ENCODE measurements around the gene AEN.

Gene AEN

GRCh38 chr15:88619796-88620195 lies 1.3 kb upstream of the AEN start:
- ATAC-seq (replicated peaks) = no peak
- H3K36me3 Mint-ChIP-seq = peaks cover 24 to 28% of the 10 kb centered on the region in 2 donors
- no peak for DNase-seq
- H3K4me3 Mint-ChIP-seq = no peak overlapping the region
- no peaks in the 10 kb centered on the region for H3K9me3 Mint-ChIP-seq
- H3K27me3 Mint-ChIP-seq = peaks cover 14 to 28% of the 10 kb centered on the region in 2 donors
- H3K4me1 Mint-ChIP-seq = peaks cover 28 to 30% of the 10 kb centered on the region in 2 donors
- no peak overlapping the region for H3K27ac Mint-ChIP-seq

DNA sequence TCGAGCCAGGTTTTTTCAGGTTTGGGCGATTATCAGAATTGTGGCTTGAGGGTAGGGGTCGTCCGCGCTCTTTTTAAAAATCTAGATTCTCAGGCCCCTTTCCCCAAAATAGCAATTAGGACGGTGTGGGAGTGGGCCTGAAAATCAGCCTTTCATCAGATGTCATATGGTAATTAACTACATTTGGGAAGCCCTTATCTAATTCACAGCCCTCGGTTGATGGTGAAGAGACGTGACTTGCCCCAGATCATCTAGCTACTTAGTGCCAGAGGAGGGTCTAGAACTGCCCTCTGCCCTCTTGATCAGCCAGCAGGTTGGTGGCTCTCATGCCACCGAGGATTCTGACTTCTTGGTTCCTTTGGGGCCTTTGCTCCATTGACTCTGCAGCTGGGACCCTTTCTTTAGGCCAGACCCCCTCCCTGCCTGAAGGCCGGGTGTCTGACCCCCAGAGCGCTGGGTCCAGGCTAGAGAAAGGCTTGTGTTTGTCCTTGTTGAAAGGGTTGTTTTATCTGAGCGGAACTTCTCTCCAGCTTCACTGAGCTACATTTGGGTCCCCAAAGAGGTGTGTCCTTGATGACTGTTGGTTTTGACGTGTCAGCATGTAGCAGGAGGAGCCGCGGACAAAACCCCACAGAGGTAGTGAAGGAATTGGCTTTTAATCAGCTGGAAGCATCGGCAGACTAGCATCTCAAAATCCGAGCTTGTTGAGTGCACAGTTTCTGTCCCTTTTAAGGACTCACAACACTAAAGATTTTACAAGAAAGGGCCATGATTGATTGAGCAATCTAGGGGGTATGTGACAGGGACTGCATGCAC lies 857 bp downstream of the AEN start:
- H3K27me3 Mint-ChIP-seq = peaks cover 5 to 17% of the 10 kb centered on the region in 2 donors
- H3K4me1 Mint-ChIP-seq = peaks cover 27 to 40% of the 10 kb centered on the region in 2 donors
- H3K27ac Mint-ChIP-seq = peak overlapping the region; percentile 99
- H3K4me3 Mint-ChIP-seq = peak overlapping the region; percentile 91 to 96
- H3K36me3 Mint-ChIP-seq = peaks cover 28 to 30% of the 10 kb centered on the region in 2 donors
- no peaks in the 10 kb centered on the region for H3K9me3 Mint-ChIP-seq
- DNase-seq (no peak), ATAC-seq (replicated peaks) (peak; percentile 49 to 50)

DNA sequence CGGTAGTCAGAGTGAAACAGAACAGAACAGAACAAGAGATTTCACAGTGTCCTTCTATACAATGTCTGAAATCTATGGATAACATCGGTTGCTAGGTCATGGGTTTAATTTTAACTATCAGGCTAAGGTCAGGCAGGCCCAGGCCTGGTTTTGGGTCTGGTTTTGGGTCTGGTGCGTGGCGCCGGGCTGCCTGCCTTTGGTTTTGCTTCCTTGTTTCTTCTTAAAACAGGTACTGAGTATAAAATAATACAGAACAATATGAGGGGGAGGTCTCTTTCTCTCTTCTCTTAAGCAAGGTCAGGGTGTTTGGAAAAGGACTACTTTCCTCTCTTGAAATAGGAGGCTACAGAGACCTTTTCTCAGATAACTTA lies 1.4 kb downstream of the AEN start:
- Mint-ChIP-seq H3K4me3 (peak overlapping the region; percentile 91 to 96), H3K36me3 (peaks cover 33 to 34% of the 10 kb centered on the region in 2 donors), H3K4me1 (peaks cover 30 to 45% of the 10 kb centered on the region in 2 donors), H3K9me3 (no peaks in the 10 kb centered on the region), H3K27ac (peak overlapping the region; percentile 99), H3K27me3 (peaks cover 5 to 13% of the 10 kb centered on the region in 2 donors)
- peak; percentile 33 to 35 for ATAC-seq (replicated peaks)
- peak; percentile 47 for DNase-seq

DNA sequence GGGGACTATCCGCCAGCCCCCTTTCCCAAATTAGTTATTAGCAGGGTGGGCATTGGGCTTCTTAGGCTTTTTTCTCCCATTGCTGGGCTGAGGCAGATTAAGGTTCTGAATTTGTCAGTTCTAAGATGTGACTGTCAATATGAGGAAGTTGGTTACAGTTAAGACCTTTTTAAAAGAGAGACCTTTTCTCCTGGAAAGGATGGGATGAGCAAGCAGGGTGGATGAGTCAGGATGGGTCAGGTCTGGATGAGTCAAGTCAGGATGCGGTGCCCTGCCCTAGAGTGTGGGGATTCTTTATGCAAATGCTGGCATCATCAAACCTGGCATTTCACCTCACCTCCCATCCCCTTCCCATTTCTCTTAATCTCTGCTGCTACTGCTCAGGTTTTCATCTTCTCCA lies 1.9 kb downstream of the AEN start:
- Mint-ChIP-seq H3K9me3 (no peaks in the 10 kb centered on the region), H3K27me3 (peaks cover 5 to 9% of the 10 kb centered on the region in 2 donors), H3K4me1 (peaks cover 33 to 50% of the 10 kb centered on the region in 2 donors), H3K27ac (peak overlapping the region; percentile 99), H3K4me3 (peak overlapping the region; percentile 91 to 96), H3K36me3 (peaks cover 38 to 39% of the 10 kb centered on the region in 2 donors)
- ATAC-seq (replicated peaks) = peak; percentile 67
- DNase-seq = peak; percentile 59

DNA sequence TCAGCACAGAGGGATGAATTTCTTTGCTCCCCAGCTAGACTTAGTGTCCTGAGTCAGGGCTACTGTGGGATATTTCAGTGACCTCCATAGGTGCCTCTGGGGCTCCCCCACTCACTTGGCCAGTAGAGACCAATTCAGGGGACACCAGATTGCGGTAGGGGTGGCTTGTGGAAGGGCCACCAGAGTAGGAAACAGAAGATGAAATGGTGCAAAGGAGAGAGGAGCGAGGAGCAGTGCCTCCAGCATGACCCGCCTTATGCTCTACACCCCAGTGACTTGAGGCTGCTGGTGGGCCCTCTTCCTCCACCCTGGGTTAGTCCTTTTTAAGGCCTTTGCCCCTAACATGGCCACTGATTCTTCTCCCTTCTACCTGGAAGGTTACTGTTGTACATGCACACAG lies 2.5 kb downstream of the AEN start:
- peaks cover 35 to 56% of the 10 kb centered on the region in 2 donors for H3K4me1 Mint-ChIP-seq
- H3K36me3 Mint-ChIP-seq = peaks cover 42 to 45% of the 10 kb centered on the region in 2 donors
- peak overlapping the region; percentile 99 for H3K27ac Mint-ChIP-seq

GRCh38 chr15:88624156-88624970 lies 3.2 kb downstream of the AEN start:
- Mint-ChIP-seq H3K27me3 (peaks cover 5 to 7% of the 10 kb centered on the region in 2 donors), H3K36me3 (peaks cover 50 to 52% of the 10 kb centered on the region in 2 donors), H3K4me3 (peak overlapping the region; percentile 91 to 96), H3K4me1 (peaks cover 38 to 63% of the 10 kb centered on the region in 2 donors), H3K27ac (peak overlapping the region; percentile 99), H3K9me3 (no peaks in the 10 kb centered on the region)
- peak; percentile 7 to 17 for ATAC-seq (replicated peaks)
- DNase-seq = peak; percentile 24

More for the DNA sequence above, 2.5 kb downstream of the AEN start:
- no peak for DNase-seq
- peak overlapping the region; percentile 91 to 96 for H3K4me3 Mint-ChIP-seq
- no peak for ATAC-seq (replicated peaks)
- H3K27me3 Mint-ChIP-seq = peaks cover 5 to 7% of the 10 kb centered on the region in 2 donors
- H3K9me3 Mint-ChIP-seq = no peaks in the 10 kb centered on the region

DNA sequence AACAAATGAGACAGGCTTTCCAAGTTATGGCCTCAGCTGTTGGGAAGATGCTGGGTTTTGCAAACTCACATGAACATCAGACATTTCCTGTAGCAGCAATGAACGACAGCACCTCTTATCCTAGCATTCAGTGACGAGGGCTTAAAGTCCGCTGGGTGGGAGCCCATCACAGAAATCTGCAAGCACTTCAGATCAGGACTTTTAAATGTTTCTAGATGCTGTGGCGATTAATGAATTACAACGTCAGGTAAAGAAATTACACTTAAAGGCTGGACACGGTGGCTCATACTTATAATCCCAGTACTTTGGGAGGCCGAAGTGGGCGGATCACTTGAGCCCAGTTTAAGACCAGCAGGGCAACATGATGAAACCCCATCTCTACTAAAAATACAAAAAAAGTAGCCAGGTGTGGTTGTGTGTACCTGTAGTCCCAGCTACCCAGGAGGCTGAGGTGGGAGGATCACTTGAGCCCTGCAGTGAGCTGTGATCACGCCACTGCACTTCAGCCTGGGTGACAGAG lies 3.9 kb downstream of the AEN start:
- Mint-ChIP-seq H3K9me3 (no peaks in the 10 kb centered on the region), H3K27ac (peak overlapping the region; percentile 99), H3K4me1 (peaks cover 45 to 70% of the 10 kb centered on the region in 2 donors), H3K36me3 (peaks cover 56 to 59% of the 10 kb centered on the region in 2 donors), H3K27me3 (peaks cover 0 to under 1% of the 10 kb centered on the region in 2 donors), H3K4me3 (no peak overlapping the region)
- no peak for DNase-seq
- ATAC-seq (replicated peaks) = no peak

GRCh38 chr15:88625943-88626741 lies 5.0 kb downstream of the AEN start:
- no peak for DNase-seq
- no peak overlapping the region for H3K4me3 Mint-ChIP-seq

GRCh38 chr15:88627463-88627862 lies 6.3 kb downstream of the AEN start:
- peaks cover 51 to 87% of the 10 kb centered on the region in 2 donors for H3K4me1 Mint-ChIP-seq
- ATAC-seq (replicated peaks) (peak; percentile 20 to 40), DNase-seq (no peak)
- no peaks in the 10 kb centered on the region for H3K9me3 Mint-ChIP-seq
- H3K36me3 Mint-ChIP-seq = peaks cover 60 to 64% of the 10 kb centered on the region in 2 donors
- peak overlapping the region; percentile 89 for H3K27ac Mint-ChIP-seq
- H3K27me3 Mint-ChIP-seq = no peaks in the 10 kb centered on the region
- H3K4me3 Mint-ChIP-seq = peak overlapping the region; percentile 3 to 58

More at GRCh38 chr15:88625943-88626741, 5.0 kb downstream of the AEN start:
- Mint-ChIP-seq H3K9me3 (no peaks in the 10 kb centered on the region), H3K36me3 (peaks cover 62 to 66% of the 10 kb centered on the region in 2 donors), H3K4me1 (peaks cover 49 to 81% of the 10 kb centered on the region in 2 donors), H3K27ac (peak overlapping the region; percentile 67), H3K27me3 (no peaks in the 10 kb centered on the region)
- no peak for ATAC-seq (replicated peaks)

- Mint-ChIP-seq H3K36me3 (peaks cover 61 to 71% of the 10 kb centered on the region in 2 donors), H3K4me3 (no peak overlapping the region), H3K27me3 (no peaks in the 10 kb centered on the region), H3K4me1 (peaks cover 48 to 87% of the 10 kb centered on the region in 2 donors), H3K9me3 (no peaks in the 10 kb centered on the region), H3K27ac (peak overlapping the region; percentile 89)
- ATAC-seq (replicated peaks) = no peak
- no peak for DNase-seq
Measured at GRCh38 chr15:88628018-88628654, 7.0 kb downstream of the AEN start.

- no peaks in the 10 kb centered on the region for H3K9me3 Mint-ChIP-seq
- ATAC-seq (replicated peaks) (no peak), DNase-seq (no peak)
- peaks cover 40 to 85% of the 10 kb centered on the region in 2 donors for H3K4me1 Mint-ChIP-seq
- no peaks in the 10 kb centered on the region for H3K27me3 Mint-ChIP-seq
- H3K4me3 Mint-ChIP-seq = no peak overlapping the region
- H3K27ac Mint-ChIP-seq = no peak overlapping the region
- H3K36me3 Mint-ChIP-seq = peaks cover 62 to 69% of the 10 kb centered on the region in 2 donors
Measured at GRCh38 chr15:88629071-88629470, 7.9 kb downstream of the AEN start.

GRCh38 chr15:88630141-88630721 lies 9.1 kb downstream of the AEN start:
- ATAC-seq (replicated peaks) (no peak), DNase-seq (no peak)
- no peaks in the 10 kb centered on the region for H3K27me3 Mint-ChIP-seq
- no peaks in the 10 kb centered on the region for H3K9me3 Mint-ChIP-seq
- peaks cover 60 to 70% of the 10 kb centered on the region in 2 donors for H3K36me3 Mint-ChIP-seq
- H3K4me1 Mint-ChIP-seq = peaks cover 39 to 85% of the 10 kb centered on the region in 2 donors
- peak overlapping the region; percentile 92 for H3K27ac Mint-ChIP-seq
- peak overlapping the region in 1 of 2 donors; percentile 41 for H3K4me3 Mint-ChIP-seq
